Endothelial cell of umbilical vein (primary cell): ENCODE data around the gene MMRN2. TPM values are rescaled to one million over a fixed set of nuclear protein-coding genes. Genes with fewer than 3 reads are reported as not detected.

Experiments used
- BruUV-seq: library from RNA; stranded (reverse); fragments of 400-500 nt; replicated peaks from 2 replicates; lab custom pipeline; 2021; lab: Mats Ljungman, UMichigan
- CTCF ChIA-PET: fragments of 300-600, 350-600 bp; sonication (Branson Sonifier 250); formaldehyde crosslinking; loops from one replicate; lab custom pipeline; 2021; ENCODE audit warnings: antibody characterized with exemption, inconsistent platforms; lab: Charles Lee
- POLR2A ChIA-PET: fragments of 300-600, 350-600 bp; sonication (Branson Sonifier 250); formaldehyde crosslinking; loops from one replicate; lab custom pipeline; 2021; ENCODE audit warnings: antibody characterized with exemption, inconsistent platforms; lab: Charles Lee
- DNase-seq: peaks from one replicate; pipeline ENCODE4 v3.0.0-alpha.2; 2011; ENCODE audit warnings: low read depth, low spot score
- FAIRE-seq: peaks from 2 replicates; lab custom pipeline; 2011; peaks lifted over from hg19 to GRCh38; lab: Jason Lieb, UNC
- H2AFZ ChIP-seq: 2 replicates; pipeline ENCODE4 v1.6.0; 2012; ENCODE audit warnings: low read depth, low read length, control low read depth, inconsistent platforms
- H3K27ac ChIP-seq: 2 replicates; pipeline ENCODE4 v1.5.1; 2011; ENCODE audit warnings: low read depth, mild to moderate bottlenecking, control low read depth, low read length, moderate library complexity; ENCODE audit not compliant: insufficient read depth
- H3K27me3 ChIP-seq, 2 experiments: 2 replicates each; pipeline versions ENCODE4 v1.6.0 to v1.6.1; 2011; ENCODE audit warnings: low read length in 2 of 2, mixed read lengths in 1 of 2; ENCODE audit not compliant: control insufficient read depth in 2 of 2, insufficient read depth in 2 of 2
- H3K36me3 ChIP-seq, 2 experiments: 2 replicates in 1 of 2; 3 replicates in 1 of 2; pipeline ENCODE4 v1.5.1; 2011; ENCODE audit warnings: low read length in 2 of 2, mild to moderate bottlenecking in 1 of 2, moderate library complexity in 1 of 2; ENCODE audit not compliant: control insufficient read depth in 2 of 2, insufficient read depth in 2 of 2; ENCODE audit errors: extremely low read depth in 1 of 2
- H3K4me1 ChIP-seq: 3 replicates; pipeline ENCODE4 v1.5.1; 2011; ENCODE audit warnings: mild to moderate bottlenecking, low read length; ENCODE audit not compliant: control insufficient read depth, insufficient read depth; ENCODE audit errors: extremely low read depth
- H3K4me2 ChIP-seq: 2 replicates; pipeline ENCODE4 v1.6.1; 2011; ENCODE audit warnings: low read length, control low read depth, mixed read lengths; ENCODE audit not compliant: insufficient read depth
- H3K4me3 ChIP-seq, 3 experiments: fragments of 200-600 bp in 1 of 3; sonication (generic), shearing (Covaris generic) in 1 of 3; replicated peaks in 1 of 3; 2 replicates each; pipeline ENCODE4 v1.5.1; 2011 to 2016; ENCODE audit warnings: control low read depth in 3 of 3, low read length in 3 of 3, mild to moderate bottlenecking in 2 of 3, inconsistent platforms in 1 of 3, low read depth in 1 of 3, moderate library complexity in 1 of 3; ENCODE audit not compliant: insufficient read depth in 1 of 3
- H3K79me2 ChIP-seq: 2 replicates; pipeline ENCODE4 v1.6.0; 2012; ENCODE audit warnings: low read length, inconsistent platforms; ENCODE audit not compliant: control insufficient read depth, insufficient read depth
- H3K9ac ChIP-seq: replicated peaks from 2 replicates; pipeline ENCODE3; 2011; ENCODE audit warnings: low read length, control low read depth; ENCODE audit not compliant: insufficient read depth; ENCODE audit errors: extremely low read depth
- H3K9me1 ChIP-seq: replicated peaks from 3 replicates; pipeline ENCODE4 v1.6.0; 2011; ENCODE audit warnings: mild to moderate bottlenecking, low read length; ENCODE audit not compliant: control insufficient read depth, insufficient read depth; ENCODE audit errors: extremely low read depth
- H3K9me3 ChIP-seq: replicated peaks from 2 replicates; pipeline ENCODE4 v1.5.1; 2012; ENCODE audit warnings: low read length, inconsistent platforms; ENCODE audit not compliant: control insufficient read depth, insufficient read depth
- H4K20me1 ChIP-seq: replicated peaks from 2 replicates; pipeline ENCODE3; 2011; ENCODE audit warnings: mild to moderate bottlenecking, low read length; ENCODE audit not compliant: control insufficient read depth, insufficient read depth; ENCODE audit errors: extremely low read depth
- CTCF ChIP-seq, 2 donors: IDR thresholded peaks; 1 replicate in 1 of 2; 2 replicates in 1 of 2; pipeline ENCODE4 v1.5.1; 2011; ENCODE audit warnings: low read length in 2 of 2, mild to moderate bottlenecking in 2 of 2, moderate library complexity in 2 of 2, control low read depth in 1 of 2, inconsistent platforms in 1 of 2, low read depth in 1 of 2; ENCODE audit not compliant: insufficient read depth in 1 of 2; ENCODE audit errors: extremely low read depth in 1 of 2
- EZH2 ChIP-seq: IDR thresholded peaks from 2 replicates; pipeline ENCODE4 v1.6.1; 2012; ENCODE audit warnings: borderline replicate concordance, low read depth, mild to moderate bottlenecking, moderate library complexity, low read length, inconsistent platforms; ENCODE audit not compliant: severe bottlenecking
- FOS ChIP-seq: IDR thresholded peaks from 2 replicates; pipeline ENCODE4 v1.6.1; 2011; ENCODE audit warnings: mild to moderate bottlenecking, low read length, moderate library complexity, borderline replicate concordance; ENCODE audit not compliant: insufficient read depth
- GATA2 ChIP-seq: IDR thresholded peaks from 2 replicates; pipeline ENCODE4 v1.7.0; 2011; ENCODE audit warnings: low read depth, mild to moderate bottlenecking, moderate library complexity, mixed read lengths, low read length; ENCODE audit not compliant: insufficient read length, insufficient read depth
- JUN ChIP-seq: IDR thresholded peaks from 2 replicates; pipeline ENCODE4 v1.6.1; 2011; ENCODE audit warnings: borderline replicate concordance, low read depth; ENCODE audit not compliant: insufficient read length, insufficient read depth
- MAX ChIP-seq: IDR thresholded peaks from 2 replicates; pipeline ENCODE4 v1.6.1; 2011; ENCODE audit not compliant: insufficient read depth, insufficient read length
- MYC ChIP-seq: IDR thresholded peaks from one replicate; pipeline ENCODE4 v1.6.1; 2011; ENCODE audit warnings: mild to moderate bottlenecking, low read depth, low read length
- POLR2A ChIP-seq: IDR thresholded peaks from 2 replicates; pipeline ENCODE4 v1.6.1; 2012; ENCODE audit warnings: low read depth, mild to moderate bottlenecking, control low read depth, low read length
- POLR2AphosphoS5 ChIP-seq: IDR thresholded peaks from 2 replicates; pipeline ENCODE4 v1.6.1; 2012; ENCODE audit warnings: low read depth, mild to moderate bottlenecking, control low read depth, low read length, moderate library complexity; ENCODE audit not compliant: insufficient read depth
- dilution Hi-C: fragments of 300-500 bp; cut with MboI; formaldehyde crosslinking; loops from one replicate; pipeline ENCODE4 v1.15.0; 2019; ENCODE audit warnings: low sequenced_read_pairs; ENCODE audit not compliant: extremely low pct_ligation_motif_present
- intact Hi-C: fragments of 100-400 bp; cut with micrococcal nuclease; formaldehyde crosslinking; loops from one replicate; pipeline ENCODE4 v1.10.0; 2022
- polyA plus RNA-seq, 4 experiments: library from polyadenylated mRNA; depleted of rRNA in 3 of 4; stranded (reverse) in 3 of 4; unstranded in 1 of 4; fragments of >200 nt; gene quantifications; 2 replicates each; pipeline versions ENCODE4 v1.2.1 to v1.2.3, GENCODE V29; 2011 to 2012; ENCODE audit warnings: missing spikeins in 1 of 4
- total RNA-seq: library from RNA; stranded (reverse); gene quantifications from 2 replicates; pipeline ENCODE4 v1.2.3, GENCODE V29; 2021

The MMRN2 gene
- total and polyA plus RNA-seq, 2 donors (not counting 3 experiments of a cell fraction or from before 2014, with no cell fraction given): 154 to 169 TPM

- CTCF ChIA-PET: interaction anchor here (8.5 kb wide), 1 partner anchor 21 kb away, joined by 189 read pairs; no protein-coding TSS in a partner anchor
- Histone ChIP-seq H3K4me1 (peaks cover 43% of the 10 kb centered on the region), H3K27ac (no peak overlapping the region), H2AFZ (no peak overlapping the region), H3K4me2 (no peak overlapping the region), H3K9me1 (no peaks in the 10 kb centered on the region), H4K20me1 (no peaks in the 10 kb centered on the region), H3K9ac (no peak overlapping the region), H3K27me3 (no peaks in the 10 kb centered on the region), H3K4me3 (no peak overlapping the region), H3K9me3 (no peaks in the 10 kb centered on the region), H3K79me2 (peaks cover 3% of the 10 kb centered on the region), H3K36me3 (no peaks in the 10 kb centered on the region)
- dilution Hi-C loops (no loop called here), intact Hi-C loops (no loop called here)
- DNase-seq: no peak
- POLR2A ChIA-PET: no interaction called here
- no peak for TF ChIP-seq JUN
- no peak for TF ChIP-seq POLR2AphosphoS5
- TF ChIP-seq MYC: no peak
- no peak for TF ChIP-seq MAX
- no peak for TF ChIP-seq FOS
- no peak for TF ChIP-seq CTCF (IDR thresholded peaks at IDR 0.05; ENCODE audit: extremely low read depth in 1 of 2, insufficient read depth in 1 of 2, low read depth in 1 of 2, low read length in 2 of 2)
- no peak for TF ChIP-seq POLR2A
- no peak for TF ChIP-seq EZH2
- no peak for TF ChIP-seq GATA2
- FAIRE-seq: no peak
- BruUV-seq: no TSS peak
Observed at GRCh38 chr10:86962981-86963310, 5.5 kb upstream of the MMRN2 start.
